Left hindlimb (tissue), 1 donor: ENCODE results near the gene HECW1.

Source experiments
- DNase-seq: peaks from one replicate; pipeline ENCODE4 v3.0.0-alpha.2; 2018

HECW1 gene

GRCh38 chr7:43384616-43385308 lies 272.3 kb downstream of the HECW1 start:
- no peak for DNase-seq

- DNase-seq, result no peak
Measured at GRCh38 chr7:43385309-43385680, 272.8 kb downstream of the HECW1 start.

- no peak for DNase-seq
Measured at GRCh38 chr7:43385856-43386255, 273.4 kb downstream of the HECW1 start.

GRCh38 chr7:43387932-43388331 lies 275.5 kb downstream of the HECW1 start:
- no peak for DNase-seq

GRCh38 chr7:43390576-43390975 lies 278.1 kb downstream of the HECW1 start:
- no peak for DNase-seq

- DNase-seq, result no peak
Measured at GRCh38 chr7:43391518-43391917, 279.1 kb downstream of the HECW1 start.

GRCh38 chr7:43392638-43393330 lies 280.3 kb downstream of the HECW1 start:
- DNase-seq, result no peak

- no peak for DNase-seq
Measured at GRCh38 chr7:43394441-43395130, 282.1 kb downstream of the HECW1 start.

GRCh38 chr7:43395351-43395750 lies 282.9 kb downstream of the HECW1 start:
- no peak for DNase-seq

GRCh38 chr7:43396187-43396740 lies 283.8 kb downstream of the HECW1 start:
- no peak for DNase-seq

GRCh38 chr7:43398831-43399230 lies 286.4 kb downstream of the HECW1 start:
- no peak for DNase-seq

- DNase-seq, result no peak
Measured at GRCh38 chr7:43405948-43406347, 293.5 kb downstream of the HECW1 start.

GRCh38 chr7:43406961-43407360 lies 294.5 kb downstream of the HECW1 start:
- no peak for DNase-seq

GRCh38 chr7:43408981-43409380 lies 296.5 kb downstream of the HECW1 start:
- no peak for DNase-seq

- DNase-seq, result no peak
Measured at GRCh38 chr7:43417455-43417854, 305.0 kb downstream of the HECW1 start.

- no peak for DNase-seq
Measured at GRCh38 chr7:43430411-43430810, 318.0 kb downstream of the HECW1 start.

GRCh38 chr7:43431020-43431595 lies 318.7 kb downstream of the HECW1 start:
- DNase-seq, result no peak

- DNase-seq, result no peak
Measured at GRCh38 chr7:43433639-43434038, 321.2 kb downstream of the HECW1 start.

- DNase-seq, result no peak
Measured at GRCh38 chr7:43437001-43437400, 324.6 kb downstream of the HECW1 start.

GRCh38 chr7:43438897-43439479 lies 326.5 kb downstream of the HECW1 start:
- no peak for DNase-seq

- no peak for DNase-seq
Measured at GRCh38 chr7:43439631-43440401, 327.4 kb downstream of the HECW1 start.
